NCI-H1436 (cell line): ENCODE data around the gene ZBTB26.

Experiments used
- DNase-seq: peaks from one replicate; lab custom pipeline; 2025; lab: John Stamatoyannopoulos, UW

The ZBTB26 gene

DNA sequence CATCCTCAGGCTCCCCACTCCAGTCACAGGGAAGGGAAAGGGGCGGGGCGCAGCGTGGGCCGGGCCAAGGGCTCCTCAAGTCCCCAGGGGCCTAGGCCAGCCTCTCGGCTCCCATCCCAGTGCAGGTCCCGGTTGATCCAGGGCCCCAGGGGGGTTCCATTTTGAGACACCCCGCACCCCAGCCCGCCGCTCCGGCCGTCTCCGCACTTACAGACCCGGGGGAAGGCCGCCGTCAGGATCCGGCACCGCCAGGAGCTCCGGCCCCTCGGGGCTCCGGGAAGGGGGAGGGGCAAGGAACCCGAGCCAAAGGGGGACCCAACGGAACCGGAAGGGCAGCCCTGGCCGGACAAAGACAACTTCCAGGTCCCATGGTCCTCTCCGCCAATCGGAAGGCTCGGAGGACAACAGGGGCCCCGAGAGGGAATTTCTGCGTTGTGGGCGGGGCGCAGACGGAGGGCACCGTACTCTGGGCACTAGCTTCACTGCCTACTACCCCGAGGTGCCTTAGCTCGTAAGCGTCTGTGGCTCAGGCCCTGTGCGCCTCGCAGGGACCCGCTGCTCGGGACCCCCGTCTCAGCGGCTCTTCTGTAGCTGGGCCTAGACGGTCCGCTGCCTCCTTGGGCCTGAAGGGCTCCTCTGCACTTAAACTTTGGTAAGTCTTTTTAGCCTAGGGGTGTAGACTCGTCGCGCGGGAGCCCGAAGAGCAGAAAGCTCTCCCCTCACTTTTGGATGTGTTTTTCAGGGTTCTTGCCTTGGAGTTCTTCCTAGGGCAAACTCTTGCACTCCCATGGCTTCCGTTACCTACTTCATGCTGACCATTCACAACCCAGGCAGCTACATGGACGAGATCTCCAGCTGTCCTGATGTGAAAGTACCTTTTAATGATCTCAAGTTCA lies at the start of gene ZBTB26:
Gene ZBTB26 (minus strand): TSS at position 287 of the 896 bp plus-strand sequence. CDS start 11,578 bp downstream, outside the sequence.
- peak; percentile 95 for DNase-seq

- DNase-seq, result no peak
These were observed 47.3 kb upstream of the ZBTB26 start for GRCh38 chr9:122978601-122979000.

- DNase-seq, result no peak
These were observed 43.9 kb upstream of the ZBTB26 start for GRCh38 chr9:122975196-122975595.

- no peak for DNase-seq
These were observed 29.8 kb upstream of the ZBTB26 start for GRCh38 chr9:122961139-122961538.

DNA sequence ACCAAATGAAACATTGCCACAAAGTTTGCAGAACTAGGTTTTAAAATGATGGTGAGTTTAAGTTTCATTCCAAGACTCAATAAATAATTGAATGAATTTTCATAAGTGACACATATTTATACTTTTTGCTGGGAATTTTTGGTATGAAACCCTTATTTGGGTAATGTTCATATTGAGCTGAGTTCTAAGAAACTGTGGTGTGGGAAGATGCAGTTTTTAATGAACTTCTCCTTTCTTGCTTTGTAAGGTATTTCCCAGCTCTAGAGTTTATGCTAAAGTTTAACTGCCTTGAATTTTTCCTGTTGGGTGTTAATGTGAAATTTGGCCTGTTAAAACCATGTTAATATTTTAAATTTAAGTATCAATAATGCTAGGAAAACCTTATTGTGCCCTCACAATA lies 24.6 kb upstream of the ZBTB26 start:
- no peak for DNase-seq

DNA sequence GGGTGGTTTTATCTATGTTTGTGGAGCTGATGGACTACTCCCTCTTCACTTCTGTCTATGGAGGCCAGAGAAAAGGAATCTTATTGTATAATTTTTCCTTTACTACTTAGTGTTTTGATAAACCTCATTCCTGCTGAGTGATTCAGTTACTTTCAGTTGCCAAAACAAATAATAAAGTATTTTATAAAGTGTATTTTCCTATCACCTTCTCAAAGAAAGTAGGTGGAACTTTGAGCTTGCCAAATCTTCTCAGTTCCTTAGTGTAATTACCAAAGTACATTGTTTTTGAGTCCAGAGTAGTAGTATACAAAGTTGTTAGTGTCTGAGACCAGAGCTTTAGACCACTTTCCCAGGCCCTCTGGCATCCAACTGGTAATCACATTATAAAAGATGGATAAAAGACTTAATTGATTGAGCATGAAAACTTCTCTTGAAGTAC lies 23.0 kb upstream of the ZBTB26 start:
- no peak for DNase-seq

DNA sequence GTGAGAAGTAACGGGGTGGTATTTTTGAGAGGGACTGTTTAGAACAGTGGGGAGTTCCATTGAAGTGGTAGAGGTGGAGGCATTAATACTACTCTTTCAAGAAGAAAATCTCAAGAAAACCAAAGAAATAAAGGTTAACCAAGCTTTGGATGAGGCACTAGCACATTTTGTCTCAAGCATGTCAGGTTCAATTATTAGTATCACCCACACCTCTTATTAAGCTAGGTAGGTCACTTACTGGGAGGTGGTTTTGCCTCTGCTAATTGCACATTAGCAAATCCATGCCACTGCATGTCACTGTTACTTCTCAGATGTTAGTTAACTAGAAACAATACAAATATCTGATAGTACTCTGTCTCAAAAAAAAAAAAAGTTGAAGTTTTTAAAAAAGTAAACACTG lies 19.7 kb upstream of the ZBTB26 start:
- no peak for DNase-seq

GRCh38 chr9:122950263-122950662 lies 19.0 kb upstream of the ZBTB26 start:
- no peak for DNase-seq

DNA sequence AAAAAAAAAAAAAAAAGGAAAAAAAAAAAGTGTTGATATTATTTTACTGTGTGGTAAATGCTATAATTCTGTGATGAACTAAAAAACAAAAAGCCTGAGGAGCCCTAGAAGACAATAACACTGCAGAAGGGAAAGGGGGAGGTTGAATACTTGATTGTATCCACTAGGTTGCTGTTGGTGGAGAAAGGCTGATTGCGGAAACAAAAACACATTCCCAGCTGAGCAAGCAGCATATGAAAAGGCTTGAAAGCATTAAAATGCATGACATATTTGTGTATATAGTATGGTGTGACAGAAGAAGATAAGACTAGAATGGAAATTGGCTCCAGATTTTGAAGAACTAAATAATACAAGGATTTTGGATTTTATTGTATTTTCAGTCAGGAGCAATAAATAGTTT lies 18.4 kb upstream of the ZBTB26 start:
- DNase-seq, result no peak

- DNase-seq, result no peak
These were observed 17.0 kb upstream of the ZBTB26 start for GRCh38 chr9:122948313-122948712.

DNA sequence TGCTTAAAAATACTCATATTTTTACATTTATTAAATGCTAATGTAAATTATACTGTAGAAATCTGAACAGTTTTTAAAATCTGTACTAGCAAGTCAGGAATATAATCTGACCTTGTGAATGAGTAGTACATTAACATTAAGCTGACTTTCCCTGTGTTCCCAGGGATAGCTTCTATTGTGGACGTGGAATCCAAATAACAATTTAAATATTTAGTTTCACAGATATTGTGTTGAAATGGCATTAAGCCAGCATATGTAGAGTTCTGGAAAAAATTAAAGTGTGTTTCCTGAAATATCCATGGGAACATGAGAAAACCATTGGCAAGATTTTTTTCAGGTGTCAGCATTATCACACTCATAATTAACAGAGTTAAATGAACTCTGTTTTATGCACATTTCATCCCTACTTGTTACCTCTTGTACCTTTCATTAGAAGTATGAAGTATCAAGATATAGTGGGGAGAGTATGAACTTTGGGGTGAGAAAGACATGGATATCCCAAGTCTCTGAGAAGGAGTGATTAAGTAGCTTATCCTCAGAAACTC lies 15.2 kb upstream of the ZBTB26 start:
- no peak for DNase-seq

DNA sequence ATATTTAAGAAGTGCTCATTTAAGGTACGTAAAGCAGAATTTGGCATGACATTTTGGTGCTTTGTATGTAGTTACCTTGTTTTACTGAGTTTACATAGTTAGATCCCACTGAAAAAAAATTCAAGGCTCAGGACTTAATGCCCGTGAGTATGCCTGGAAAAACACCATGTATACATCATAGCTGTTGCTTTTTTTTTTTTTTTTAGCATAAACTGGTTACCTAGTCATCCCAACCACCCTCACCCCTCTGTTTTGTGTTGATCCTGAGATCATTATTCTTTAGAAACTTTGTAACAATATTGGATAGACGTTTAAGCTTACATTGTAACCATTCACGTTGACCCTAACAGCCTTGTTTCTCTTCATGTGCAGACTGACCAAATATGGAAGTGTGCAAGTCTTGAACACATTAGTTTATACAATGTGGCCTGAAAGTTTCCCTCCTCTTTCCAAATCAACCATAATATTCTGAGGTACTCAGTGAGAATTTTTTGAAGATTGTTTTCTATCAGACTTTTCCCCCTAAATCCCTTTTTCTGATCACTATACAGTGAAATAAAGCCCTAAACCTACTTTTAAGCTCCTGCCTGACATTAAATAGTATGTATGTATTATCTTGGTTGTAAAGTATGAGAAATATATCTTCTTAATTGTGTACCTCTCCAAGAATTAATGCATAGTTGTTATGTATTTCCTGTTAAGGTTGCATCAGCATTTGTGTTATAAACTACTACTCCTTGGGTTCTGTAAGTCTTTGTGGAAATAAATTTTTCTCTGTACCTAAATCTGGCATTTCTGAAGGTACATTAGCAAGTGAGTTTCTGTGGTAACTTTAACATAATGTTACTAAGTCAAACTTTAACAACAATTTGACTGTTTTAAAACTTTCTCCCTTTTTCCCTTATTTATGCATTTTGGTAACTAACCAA lies 13.9 kb upstream of the ZBTB26 start:
- no peak for DNase-seq

GRCh38 chr9:122941582-122942234 lies 10.4 kb upstream of the ZBTB26 start:
- DNase-seq, result no peak

DNA sequence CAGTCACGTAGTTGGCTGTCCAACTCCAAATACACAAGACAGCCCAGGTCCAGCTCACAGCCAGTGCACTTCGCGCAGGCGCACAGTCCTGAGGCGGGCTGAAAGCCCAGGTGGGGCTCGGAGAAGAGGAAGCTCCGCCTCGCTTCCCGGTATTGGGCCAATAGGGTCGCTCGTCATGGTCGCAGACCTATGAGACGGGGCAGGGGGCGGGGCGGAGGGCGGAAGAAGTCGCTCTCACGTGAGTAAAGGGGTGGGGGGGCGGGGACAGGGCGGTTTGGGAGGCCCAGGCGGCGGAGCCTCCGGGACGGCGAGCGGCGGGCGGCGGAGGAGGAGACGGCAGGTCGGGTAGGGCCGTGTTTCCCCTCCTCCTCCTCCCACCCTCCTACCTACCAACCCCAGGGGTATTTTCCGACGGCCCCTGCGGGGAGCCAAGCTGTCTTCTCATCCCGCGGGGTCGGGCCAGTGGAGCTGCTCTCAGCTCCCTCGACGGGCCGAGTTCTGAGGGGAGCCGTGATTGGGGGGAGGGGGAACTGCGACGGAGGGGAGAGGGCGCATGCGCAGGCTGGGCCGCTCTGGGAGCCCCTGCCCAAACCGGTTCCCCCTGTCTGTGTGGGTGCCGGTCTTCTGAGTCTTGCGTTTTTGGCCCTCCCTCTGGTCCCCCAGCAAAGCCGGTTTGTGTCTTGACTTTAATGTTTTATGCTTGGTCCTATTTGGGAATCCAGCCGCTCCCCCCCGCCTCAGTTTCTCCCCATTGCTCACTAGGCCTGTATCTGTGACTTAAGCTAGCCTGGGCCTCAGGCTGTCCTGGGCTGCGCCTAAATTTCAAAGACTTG lies 9.7 kb upstream of the ZBTB26 start, which contains the start of gene RABGAP1:
Gene RABGAP1 (plus strand): TSS at position 272 of the 833 bp plus-strand sequence. CDS start 16,040 bp downstream, outside the sequence.
- DNase-seq, result peak; percentile 98

DNA sequence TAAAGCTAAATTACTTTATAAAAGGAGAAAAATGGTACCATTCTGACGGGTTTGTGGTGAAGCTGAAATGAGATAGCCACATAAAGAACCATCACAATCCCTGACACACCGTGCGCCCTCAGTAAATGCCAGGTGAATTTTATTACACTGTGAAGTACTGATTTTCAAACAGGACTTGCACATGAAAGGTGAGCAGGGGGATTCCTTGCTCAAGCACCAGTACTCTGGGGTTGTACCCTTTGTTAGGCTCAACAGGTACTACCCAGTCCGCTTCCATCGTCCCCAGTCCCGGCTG lies 9.1 kb upstream of the ZBTB26 start:
- DNase-seq, result no peak

DNA sequence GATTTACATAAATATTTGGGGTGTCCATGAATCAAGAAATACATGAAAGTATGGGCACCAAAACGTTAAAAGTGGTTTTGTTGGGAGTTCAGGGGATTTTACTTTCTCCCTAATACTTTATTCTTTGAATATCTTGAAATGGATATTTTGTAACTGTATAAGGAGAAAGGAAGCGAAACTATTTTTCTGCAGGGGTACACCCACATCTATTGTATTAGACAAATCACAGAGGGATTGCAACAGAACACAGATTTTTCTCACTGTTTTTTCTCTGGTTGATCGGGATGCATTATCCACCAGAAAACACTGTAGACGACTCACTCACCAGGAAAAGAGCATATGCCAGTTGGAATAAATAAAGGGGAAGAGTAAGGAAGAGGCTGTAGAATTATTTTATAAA lies 8.3 kb upstream of the ZBTB26 start:
- DNase-seq, result no peak

- DNase-seq, result no peak
These were observed 5.6 kb upstream of the ZBTB26 start for GRCh38 chr9:122936883-122937282.

- DNase-seq, result no peak
These were observed 5.2 kb upstream of the ZBTB26 start for GRCh38 chr9:122936464-122936863.

DNA sequence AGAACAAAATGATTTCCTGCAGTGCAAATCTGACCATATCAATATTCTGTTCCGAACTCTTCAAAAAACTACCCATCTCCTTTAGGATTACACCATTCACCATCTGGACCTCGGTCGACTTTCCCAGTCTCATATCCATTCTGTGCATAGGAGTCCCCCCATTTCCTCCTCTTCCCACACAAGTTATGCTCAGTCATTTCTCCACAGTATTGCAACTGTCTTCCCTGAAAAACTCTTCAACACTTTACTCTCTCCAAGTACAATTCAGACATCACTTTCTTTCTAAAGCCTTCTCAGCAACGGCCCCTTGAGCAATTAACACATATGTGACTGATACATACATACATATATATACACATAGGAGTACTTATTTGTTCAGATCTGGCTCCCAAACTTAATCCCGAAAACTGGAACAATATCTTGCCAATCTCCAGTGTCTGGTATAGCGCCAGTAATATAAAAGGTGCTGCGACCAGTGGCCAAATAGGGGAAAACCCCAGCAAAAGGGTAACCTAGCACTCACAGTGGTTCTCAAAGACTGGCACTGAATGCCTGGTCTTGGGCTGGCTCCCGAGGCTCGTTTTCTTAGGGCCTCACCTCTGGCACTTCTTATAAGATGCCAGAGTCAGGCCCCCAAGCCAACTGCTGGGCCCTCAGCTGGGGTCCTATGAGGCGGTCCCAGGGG lies 629 bp downstream of the ZBTB26 start:
- no peak for DNase-seq

DNA sequence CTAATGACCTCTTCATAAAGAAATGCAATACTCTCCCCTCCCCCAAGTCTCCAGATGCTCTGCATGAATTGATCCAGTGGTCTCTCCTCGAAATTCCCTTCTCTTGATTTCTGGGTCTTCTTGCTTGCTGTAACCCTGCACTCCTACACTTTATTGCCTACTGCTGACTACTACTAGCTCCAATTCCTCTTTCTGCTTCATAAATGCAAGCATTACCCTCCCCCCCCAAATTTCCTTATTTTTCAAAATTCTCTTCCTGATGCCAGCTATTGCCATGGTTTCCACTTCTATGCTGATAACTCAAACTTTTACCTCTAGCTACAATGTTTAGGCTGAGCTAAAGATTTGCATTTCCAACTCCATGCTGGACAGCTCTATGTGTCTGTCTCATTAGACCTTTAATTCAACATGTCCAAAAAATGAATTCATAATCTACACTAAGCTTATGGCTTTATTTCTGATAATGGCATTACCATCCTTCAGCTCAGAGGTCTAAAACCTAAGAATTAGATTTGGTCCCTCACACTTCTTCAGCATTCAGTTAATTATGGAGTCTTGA lies 1.4 kb downstream of the ZBTB26 start:
- no peak for DNase-seq
